Dermis microvascular lymphatic vessel endothelial cell (primary cell): Measurements from ENCODE around the gene NDST1. TPM values are rescaled to one million over a fixed set of nuclear protein-coding genes. Genes with fewer than 3 reads are reported as not detected.

ENCODE experiments used
- DNase-seq, 2 donors: peaks; one replicate each; pipeline versions ENCODE4 v3.0.0 to v3.0.0-alpha.2; 2010; ENCODE audit warnings: low read depth in 2 of 2
- total RNA-seq: library from RNA; depleted of rRNA; stranded (reverse); fragments of >200 nt; gene quantifications from 2 replicates; pipeline ENCODE4 v1.2.1, GENCODE V29; 2014

Gene NDST1
- total RNA-seq, 1 donor from 2014 or later: 22.3 TPM

DNA sequence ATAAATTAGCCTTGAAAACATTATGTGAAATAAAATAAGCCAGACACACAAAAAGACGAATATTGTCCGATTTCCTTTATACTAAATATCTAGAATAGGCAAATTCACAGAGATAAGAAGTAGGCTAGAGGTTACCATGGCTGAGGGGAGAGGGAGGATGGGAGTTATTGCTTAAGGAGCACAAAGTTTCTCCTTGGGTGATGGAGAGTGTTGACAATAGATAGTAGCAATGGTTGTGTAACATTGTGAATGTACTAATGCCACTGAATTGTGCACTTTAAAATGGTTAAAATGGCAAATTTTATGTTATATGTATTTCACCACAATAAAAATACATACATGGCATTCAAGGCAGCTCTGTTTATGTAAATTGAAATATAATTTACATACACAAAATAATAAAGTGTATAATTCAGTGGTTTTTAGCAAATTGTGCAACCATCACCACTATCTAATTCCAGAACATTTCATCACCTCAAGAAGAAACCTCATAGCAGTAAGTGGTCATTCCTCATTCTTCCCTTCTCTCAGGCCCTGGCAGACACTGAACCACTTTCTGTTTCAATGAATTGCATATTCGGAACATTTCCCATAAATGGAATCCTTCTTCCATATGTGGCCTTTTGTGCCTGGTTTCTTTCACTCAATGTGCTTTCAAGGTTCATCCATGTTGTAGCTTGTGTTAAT, 59.2 kb downstream of the NDST1 start:
- DNase-seq: no peak

DNA sequence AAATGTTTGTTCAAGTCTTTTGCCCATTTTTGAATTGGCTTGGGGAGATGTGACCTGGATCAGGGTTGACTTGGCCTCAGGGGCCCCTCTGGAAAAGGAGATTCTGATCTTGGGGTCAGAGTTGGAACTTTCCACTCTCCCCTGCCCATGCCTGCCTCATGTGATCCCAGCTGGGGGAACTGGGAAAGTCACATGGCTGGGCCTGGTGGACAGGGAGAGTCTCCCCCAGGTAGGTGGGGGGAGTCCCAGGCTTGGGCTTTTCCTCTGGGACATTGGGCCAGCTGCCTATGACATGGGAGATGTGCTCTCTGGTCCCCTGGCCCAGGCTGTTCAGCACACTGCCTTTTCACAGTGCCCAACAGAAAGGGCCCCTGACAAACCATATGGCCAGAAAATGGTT, 60.7 kb downstream of the NDST1 start:
- DNase-seq: no peak

DNA sequence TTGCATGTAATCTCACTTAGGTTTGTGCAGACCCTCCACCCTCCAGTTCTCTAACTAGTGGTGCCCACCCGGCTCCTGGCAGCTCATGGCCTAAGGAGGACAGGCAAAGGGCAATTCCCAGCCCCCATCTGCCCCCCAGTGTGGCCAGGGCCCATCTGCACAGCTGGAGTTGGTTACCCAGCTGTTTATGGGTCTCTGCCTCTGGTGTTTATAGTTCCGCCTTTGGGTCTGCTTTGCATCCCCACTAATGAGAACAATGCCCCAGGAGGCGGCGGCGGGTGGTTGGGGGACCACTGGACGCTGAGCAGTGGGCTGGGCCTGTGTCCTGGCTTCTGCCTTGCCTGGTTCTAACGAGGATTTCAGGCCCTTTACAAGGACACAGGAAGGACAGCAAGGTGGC, 62.4 kb downstream of the NDST1 start:
- no peak for DNase-seq

DNA sequence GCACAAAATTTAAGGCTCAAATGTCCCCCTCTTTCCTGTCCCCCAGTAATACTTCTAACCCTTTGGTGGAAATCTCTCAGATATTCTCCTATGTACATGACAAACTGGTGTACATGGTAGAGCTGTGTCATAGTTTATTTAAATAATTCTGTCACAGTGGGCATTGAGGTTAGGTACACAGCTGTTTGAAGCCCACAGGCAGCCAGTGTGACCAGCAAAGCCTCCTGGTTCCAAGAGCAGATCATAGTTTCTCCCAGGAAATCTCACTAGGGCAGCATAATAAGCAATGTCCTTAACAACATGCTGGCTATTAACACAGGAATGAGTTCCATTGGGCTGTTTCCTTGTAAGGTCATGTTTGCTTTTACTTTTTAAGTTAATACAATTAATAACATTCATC, 63.9 kb downstream of the NDST1 start:
- DNase-seq: no peak

DNA sequence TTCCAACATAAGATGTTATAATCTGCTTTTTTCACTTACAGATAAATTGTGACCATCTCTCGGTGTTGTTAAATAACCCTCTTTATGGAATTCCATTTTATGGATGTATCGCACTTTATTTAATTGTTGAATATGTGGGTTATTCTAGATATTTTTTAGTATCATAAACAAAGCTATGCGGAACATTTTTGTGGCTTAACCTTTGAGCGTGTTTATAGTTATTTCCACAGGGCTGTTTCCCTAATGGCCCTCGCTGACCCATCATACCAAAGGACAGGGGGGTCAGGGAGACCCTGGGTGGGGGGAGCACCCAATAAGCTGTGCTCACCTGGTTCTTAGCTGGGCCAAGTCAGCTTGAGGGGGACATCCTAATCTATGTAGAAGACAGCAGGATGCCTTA, 65.3 kb downstream of the NDST1 start:
- DNase-seq: no peak

DNA sequence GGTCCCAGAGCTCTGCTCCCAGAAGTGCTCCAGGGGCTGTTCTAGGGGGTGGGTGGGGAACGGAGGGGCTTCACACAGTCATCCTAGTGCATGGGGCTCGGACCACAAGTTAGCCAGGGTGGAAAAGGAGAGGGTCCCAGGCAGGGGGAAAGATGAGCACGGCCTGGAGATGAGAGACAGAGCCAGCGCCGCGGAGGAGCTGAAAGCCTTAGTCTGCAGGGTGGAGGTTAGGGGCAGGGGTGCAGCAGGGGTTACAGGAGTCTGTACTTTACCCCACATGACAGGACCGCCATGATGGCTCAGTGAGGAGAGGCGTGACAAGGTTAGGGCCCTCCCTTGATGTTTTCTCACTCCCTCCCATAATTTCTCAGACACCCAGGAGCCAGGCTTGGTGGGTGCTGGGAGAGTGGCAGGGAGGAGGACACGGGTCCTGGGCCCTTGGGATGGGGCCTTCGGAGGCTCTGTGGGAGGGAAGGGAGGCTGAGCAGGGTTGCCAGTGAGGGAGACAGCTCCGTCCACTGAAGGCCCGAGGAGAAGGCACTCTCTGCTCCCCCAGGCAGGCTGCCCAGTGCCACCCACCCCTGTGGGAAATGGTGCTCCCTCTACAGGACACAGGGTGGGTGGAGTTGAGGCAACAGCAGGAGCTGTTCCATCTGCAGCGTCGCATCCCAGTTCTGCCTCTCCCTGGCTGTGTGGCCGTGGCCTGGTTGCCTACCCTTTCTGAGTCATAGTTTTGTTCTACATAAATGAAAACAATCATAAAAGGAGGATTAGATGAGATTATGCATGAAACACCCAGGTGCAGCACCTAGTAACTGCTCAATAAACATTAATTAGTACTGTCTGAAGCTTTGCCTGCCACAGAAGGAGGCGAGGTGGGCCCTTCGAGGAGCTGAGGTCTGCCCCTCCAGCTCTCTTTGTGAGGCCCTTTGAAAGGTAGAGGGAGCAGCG, 66.2 kb downstream of the NDST1 start:
- DNase-seq: no peak

DNA sequence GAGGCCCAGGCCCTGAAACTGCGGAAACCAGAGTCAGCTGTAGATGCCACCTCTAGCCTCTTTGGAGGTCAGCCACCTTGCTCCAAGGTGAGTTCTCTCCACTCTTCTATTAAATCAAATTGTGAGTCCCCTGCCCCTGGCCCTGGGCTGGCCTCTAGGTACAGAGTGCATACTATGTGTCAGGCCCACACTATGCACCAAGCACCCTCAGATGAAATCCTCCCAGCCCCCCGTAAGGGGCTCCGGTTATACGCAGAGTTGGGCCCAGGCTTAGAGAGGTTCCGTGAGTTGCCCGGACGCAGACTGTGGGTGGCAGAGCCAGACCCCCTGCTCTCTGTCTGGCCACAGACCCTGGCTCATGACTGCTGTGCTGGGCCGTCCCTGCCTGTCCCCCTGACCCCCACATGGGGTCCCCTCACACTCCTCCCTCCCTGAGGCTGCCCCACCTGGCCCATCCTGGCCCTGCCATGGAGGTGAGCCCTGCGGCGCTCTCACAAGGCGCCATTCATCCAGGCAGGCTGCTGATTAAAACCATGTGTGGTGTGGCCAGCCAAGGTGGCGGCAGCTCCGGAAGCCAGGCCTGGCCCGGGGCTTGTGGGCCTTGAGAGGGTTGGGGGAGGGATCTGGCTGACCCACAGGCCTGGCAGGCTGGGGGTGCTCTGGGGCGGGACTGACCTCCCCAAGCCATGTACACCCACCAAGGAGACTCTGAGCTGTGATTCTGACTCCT, 67.1 kb downstream of the NDST1 start:
- no peak for DNase-seq

DNA sequence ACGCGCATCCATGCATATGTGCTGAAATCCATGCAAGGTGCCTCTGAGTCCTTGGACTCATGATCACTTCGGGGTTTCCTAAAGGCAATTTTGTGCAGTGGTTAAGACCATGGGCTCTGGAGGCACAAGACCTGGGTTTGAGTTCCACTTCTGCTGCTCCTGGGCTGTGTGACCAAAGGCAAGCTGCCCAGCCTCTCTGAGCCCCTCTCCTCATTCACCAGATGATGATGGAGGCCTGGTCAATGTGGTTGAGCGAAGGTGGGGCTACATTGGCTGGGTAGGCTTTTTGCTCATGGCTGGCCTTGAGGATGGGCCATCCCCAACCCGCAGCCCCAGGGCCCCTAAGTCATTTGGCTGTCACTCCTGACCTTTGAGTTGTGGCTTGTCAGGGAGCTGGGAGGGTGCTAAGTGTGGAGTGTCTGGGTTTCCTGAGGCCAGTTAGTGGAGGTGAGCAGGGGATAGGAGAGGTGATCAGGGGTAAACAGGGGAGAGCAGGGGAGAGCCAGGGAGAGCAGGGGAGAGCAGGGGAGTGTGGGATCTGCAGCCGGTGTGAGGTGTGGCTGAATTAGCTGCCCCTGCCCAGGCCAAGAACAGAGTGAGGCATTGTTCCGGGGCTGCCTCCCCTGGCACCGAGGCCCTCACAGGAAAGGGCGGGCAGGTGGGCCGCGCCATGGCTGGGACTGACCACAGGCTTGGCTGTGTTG, 68.0 kb downstream of the NDST1 start:
- no peak for DNase-seq

DNA sequence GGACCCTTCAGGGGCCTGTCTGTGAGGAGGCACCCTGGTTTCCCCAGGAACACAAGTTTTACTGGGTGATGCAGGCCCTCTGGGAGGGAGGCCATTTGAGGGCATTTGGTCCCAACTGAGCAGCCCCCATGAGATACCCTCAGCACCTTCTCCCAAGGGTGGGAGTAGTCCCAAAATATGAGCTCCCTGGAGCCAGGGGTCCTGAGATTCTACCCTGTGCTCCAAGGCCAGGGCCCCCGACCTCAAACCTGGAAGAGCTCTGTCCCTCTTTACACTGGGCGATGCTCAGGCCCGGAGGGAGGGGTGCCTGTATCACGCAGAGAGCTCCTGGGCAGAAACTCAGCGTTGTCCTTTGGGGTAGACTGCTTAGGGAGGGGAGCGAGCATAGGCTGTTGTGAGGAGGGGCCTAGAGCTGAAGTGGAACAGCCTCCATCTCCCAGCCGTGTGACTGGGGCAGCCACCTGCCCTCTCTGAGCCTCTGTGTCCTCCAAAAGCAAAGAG, 68.6 kb downstream of the NDST1 start:
- DNase-seq: no peak

DNA sequence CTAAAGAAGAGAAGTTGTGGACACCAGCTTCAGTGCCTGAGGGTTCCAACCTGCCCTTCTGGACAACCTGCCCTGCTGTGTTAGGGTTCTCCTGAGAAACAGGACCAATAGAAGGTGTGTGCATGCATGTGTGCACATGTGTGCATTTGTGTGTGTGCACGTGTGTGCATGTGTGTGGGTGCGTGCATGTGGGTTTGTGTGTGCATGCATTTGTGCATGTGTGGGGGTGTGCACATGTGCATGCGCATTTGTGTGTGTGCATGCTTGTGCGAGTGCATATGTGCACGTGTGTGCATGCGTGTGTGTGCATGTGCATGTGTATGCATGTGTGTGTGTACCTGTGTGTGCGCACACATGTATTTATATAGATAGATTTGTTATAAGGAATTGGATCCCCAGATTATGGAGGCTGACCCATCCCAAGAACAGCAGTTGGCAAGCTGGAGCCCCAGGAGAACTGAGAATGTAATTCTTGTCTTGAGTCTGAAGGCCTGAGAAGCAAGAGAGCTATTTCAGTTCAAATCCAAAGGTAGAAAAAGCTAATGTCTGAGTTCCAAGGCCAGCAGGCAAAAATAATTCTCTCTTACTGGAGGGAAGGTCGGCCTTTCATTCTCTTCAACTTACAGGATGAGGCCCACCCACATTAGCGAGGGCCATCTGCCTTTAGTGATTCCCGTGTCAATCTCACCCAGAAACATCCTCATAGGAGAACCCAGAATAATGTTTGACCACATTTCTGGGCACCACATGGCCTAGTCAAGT, 69.6 kb downstream of the NDST1 start:
- DNase-seq: no peak

DNA sequence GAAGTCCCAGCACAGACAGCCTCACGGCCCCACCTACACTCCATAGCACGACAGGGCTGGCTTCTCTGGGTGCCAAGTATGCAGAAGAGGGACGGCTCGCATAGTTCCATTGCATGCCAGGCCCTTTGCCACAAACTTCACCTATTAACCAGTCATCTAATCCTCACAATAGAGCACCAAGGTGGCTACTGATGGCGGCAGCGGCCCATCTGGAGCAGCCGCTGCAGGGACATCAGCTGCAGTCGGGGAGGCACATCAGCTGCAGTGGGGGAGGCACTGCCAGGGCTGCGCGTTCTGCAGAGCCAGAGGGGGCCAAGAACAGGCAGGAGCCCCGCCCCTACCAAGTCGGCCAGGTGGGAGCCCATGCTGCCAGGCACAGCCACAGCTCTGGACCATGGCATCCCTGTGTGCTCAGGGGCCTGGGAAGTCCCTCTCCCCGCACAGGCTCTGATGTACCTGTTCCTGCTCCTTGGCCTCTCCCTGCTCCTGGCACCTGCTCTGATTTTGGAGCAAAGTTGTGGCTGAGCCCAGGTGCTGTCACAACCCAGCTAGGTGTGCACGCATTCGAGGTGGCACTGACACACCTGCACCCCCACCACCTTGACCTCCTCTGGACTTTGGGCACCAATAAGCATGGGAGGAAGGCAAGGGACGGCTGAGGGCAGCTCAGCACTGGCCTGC, 71.0 kb downstream of the NDST1 start:
- no peak for DNase-seq

DNA sequence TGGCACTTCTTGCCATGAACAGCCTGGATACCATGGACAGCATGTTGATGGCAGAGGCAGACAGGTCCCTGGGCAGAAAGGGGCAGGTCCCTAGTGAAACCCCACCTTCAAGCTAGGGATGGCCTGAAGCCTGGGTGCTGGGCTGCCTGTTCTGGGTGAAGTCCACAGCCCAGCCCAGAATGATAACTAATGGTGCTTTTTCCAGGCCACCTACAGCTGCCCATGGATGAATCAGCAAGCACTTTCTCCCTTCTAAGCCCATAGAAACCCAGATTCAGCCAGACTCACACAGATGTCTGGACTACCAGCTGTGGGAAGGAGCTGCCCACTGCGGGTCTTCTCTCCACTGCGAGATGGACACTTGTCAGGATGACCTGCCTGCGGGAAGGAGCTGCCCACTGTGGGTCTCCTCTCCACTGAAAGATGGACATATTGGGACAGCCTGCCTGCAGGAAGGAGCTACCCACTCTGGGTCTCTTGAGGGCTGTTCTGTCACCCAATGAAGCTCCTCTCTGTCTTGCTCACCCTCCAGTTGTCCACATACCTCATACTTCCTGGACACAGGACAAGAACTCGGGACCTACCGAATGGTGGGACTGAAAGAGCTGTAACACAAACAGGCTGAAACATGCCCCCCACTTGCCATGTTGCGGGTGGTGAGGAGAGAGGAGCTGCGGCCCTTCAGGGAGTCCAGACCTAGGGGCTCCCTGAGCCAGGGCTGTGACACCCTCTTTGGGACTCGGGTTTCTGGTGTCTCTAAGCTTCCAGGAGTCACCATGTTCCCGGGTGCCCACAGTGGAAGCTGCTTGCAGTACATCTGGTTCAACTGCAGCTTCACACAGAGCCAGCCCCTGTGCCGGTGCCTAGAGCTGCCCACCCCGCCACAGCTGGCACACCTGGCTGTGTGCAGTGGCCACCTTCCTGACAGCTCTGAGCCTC, 71.8 kb downstream of the NDST1 start:
- DNase-seq: no peak

DNA sequence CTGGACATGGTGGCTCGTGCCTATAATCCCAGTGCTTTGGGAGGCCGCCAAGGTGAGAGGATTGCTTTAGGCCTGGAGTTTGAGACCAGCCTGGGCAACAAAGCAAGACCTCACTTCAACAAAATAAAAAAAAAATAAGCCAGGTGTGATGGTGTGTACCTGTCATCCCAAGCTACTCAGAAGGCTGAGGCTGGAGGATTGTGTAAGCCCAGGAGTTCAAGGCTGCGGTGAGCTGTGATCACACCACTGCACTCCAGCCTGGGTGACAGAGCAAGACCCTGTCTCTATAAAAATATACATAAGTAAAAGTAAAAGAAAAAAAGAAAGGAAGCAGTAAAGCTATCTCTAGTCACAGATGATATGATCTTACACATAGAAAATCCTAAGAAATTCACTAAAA, 73.0 kb downstream of the NDST1 start:
- DNase-seq: no peak

DNA sequence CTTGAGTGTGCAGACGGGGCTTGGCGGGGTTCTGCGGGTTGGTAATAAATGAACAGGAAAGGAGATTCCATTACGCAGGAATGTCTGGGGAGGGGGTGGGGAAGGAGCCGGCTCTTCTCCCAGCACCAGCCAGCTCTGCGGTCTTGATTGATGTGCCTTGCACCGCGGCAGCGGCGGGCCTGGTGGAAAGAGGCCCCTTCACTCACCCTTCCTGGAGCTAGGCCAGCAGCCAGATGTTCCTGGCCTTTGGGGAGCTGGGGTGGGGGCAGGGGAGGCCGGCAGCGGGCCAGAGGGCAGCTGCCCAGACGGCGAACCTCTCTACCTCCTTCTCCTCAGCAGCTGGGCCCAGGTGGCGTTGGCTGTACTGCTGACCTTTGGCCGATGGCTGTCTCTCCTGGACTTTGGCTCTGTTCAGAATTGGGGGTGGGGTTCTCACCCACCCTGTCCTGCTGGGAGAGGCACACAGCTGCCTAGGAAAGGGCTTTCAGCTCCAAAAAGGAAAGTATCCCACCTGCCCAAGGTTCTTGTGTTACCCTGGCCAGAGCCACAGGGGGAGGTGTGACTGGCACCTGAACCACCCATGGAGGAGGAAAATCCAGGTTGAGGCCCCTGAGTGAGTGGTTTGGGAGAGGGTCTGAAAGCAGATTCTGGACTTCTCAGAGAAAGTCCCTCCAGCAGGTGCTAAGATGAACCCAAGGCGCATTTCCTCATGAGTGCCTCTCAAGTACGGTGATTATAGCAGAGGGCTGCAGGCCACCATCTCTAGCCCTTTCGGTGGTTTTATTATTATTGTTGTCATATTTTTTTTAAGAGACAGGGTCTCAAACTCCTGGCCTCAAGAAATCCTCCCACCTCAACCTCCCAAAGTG, 74.5 kb downstream of the NDST1 start:
- no peak for DNase-seq

DNA sequence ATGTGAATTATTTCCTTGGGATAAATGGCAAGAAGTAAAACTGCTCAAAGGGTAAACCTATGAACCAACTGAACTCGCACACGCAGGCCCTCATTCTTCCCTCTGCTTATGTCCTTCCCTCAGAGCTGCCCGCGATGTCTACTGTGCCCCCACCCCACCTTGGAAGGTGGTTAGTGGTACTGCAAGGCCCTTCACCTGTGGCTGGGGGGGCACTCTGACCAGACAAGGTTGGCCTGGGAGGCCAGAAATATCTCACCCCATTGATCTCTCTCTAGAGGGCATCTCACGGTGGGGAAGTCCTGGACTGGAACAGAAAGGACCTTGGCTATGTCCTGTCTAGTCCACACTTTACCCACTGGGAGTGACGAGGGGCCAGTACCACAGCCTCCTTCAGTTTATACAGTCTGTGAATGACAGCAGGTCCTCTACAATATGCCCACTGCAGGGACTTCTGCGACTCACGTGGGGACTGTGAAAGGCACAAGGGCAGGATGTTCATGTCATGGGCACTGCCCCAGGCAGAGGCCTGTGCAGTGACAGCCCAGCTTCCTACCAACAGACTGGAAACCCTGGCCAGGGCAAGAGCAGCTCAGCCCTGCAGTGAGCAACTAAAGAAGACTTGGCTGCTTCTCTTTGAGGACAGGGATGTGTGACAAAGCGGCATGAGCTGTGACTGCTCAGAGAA, 75.8 kb downstream of the NDST1 start:
- DNase-seq: no peak

DNA sequence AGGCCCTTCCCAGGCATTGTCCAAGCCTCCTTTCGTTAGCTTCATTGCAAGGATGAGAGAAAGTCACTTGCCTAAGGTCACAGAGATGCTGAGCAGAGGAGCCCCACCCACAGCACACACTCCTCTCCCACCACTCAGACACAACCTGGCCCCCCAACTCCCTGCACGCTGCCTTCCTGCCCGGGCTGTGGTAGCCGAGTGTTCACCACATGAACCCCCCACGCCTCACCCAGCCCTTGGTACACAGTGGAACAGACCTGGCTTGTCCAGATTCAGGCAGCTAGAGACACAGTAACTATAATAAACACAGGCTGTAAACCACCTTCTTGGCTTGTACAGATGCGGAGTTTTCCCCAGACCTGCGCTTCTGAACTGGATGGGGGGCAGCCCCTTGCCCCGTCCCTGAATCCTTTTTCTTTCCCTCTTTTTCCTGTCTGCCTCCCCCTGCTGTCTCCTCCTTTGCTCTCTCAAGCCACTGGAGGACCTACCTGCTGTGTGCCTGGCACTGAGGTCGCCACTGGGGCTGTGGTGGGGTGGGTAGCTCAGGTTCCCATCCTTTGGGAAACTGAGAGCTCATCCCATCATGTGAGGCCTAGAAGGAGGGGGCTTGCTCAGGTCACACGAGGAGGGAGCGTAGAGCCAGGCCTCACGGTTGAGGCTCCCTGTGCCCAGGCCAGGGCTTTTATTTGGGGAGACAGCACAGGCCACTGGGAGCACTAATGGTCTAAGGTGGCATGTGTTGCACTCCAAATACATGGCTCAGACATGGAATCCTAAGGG, 76.8 kb downstream of the NDST1 start:
- no peak for DNase-seq
